Right lobe of liver (tissue), 4 donors: ENCODE results near the gene C12orf60.

ENCODE experiments used
- POLR2A ChIP-seq: fragments of 450-650 bp; IDR thresholded peaks from one replicate; pipeline ENCODE4 v1.6.1; 2017; ENCODE audit warnings: antibody characterized with exemption, mild to moderate bottlenecking
- TF ChIP-seq, protein P1 (sequence below), 4 donors: fragments of 200-600 bp in 3 of 4; fragments of 450-650 bp in 1 of 4; IDR thresholded peaks; one replicate each; pipeline versions ENCODE4 v1.5.1 to v1.8.0; 2016 to 2022; ENCODE audit warnings: antibody characterized with exemption in 4 of 4, mild to moderate bottlenecking in 2 of 4
- donor health status: DM: no; HTN: no; CAD: no.
- donor health status: DM: no; HTN: no; CAD: no.
- donor health status: DM: no; HTN: yes; CAD: no.

DNA sequence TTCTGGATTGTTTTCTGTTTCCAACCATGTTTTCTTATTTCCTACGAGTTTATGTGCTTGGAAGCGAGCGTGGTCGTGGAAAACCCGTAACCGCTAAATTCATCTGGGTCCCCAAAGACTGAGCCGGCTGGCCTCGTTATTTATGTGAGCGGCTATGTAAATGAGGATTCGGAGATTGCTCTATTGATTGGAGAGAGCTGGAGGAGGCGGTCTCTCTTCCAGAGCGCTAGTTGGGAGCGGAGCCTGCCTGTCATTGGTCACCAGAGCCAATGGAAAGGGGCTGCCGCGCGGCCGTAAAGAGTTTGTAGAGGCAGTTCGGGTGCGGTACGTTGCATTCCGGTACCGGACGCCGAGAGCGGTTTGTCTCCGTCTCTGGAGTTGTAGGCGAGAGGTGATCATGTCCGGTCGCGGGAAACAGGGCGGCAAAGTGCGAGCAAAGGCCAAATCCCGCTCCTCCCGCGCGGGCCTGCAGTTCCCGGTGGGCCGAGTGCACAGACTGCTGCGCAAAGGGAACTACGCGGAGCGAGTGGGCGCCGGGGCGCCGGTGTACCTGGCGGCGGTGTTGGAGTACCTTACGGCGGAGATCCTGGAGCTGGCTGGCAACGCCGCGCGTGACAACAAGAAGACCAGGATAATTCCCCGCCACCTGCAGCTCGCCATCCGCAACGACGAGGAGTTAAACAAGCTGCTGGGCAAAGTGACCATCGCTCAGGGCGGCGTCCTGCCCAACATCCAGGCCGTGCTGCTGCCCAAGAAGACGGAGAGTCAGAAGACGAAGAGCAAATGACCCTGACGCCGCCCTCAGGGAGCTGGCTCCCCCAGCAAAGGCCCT, 29.2 kb upstream of the C12orf60 start:
- TF ChIP-seq, protein P1, sequence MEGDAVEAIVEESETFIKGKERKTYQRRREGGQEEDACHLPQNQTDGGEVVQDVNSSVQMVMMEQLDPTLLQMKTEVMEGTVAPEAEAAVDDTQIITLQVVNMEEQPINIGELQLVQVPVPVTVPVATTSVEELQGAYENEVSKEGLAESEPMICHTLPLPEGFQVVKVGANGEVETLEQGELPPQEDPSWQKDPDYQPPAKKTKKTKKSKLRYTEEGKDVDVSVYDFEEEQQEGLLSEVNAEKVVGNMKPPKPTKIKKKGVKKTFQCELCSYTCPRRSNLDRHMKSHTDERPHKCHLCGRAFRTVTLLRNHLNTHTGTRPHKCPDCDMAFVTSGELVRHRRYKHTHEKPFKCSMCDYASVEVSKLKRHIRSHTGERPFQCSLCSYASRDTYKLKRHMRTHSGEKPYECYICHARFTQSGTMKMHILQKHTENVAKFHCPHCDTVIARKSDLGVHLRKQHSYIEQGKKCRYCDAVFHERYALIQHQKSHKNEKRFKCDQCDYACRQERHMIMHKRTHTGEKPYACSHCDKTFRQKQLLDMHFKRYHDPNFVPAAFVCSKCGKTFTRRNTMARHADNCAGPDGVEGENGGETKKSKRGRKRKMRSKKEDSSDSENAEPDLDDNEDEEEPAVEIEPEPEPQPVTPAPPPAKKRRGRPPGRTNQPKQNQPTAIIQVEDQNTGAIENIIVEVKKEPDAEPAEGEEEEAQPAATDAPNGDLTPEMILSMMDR (IDR thresholded peaks at IDR 0.05) = no peak
- TF ChIP-seq POLR2A = peak; percentile 98
